ENCODE results near the gene CYP2U1.
A peak's percentile ranks its signal among the peaks of the same experiment; 100 is the strongest.

Gene CYP2U1

DNA sequence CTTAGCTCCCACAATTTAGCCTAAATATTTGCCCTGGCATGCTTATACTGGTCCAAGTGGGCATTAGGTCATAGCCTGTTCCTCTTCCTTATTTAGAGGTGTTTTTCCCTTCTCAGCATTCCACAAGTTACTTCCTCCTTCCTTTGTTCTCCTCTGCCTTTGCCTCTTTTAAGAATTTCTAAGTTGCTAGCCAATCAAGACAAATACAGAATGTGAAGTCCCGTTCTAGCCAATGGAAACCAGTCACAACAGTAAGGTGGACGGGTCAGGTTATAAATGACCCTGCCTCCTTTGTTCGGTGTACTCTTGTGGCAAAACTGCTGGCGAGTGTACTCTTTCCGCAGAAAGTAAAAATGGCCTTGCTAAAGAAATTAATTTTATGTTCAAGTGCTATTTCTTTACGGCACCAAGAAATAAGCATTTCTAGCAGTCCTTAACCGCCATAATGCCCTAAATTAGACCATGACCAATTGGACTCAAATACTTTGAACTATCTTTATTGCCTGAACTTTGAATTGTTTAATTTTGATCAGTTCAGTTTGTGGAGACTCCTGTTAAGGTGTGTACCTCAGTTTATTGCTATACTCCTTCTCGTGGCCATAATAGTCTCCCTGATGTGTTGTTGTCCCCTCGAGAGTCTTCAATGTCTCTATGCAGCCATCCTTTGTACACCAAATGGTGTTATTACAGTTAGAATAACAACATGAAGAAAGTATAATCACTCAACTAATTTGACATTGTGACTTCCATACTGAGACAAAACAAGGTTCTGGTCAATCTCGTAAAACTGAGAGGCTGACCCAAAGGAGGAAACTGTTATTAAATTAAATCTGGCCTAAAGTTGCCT lies 56.8 kb downstream of the CYP2U1 start:
- H3K79me2 ChIP-seq (ENCODE audit: insufficient read depth, low read length), result peaks cover 32% of the 10 kb centered on the region
- no peak overlapping the region for H3K27ac ChIP-seq (ENCODE audit: low read depth, low read length, poor library complexity, severe bottlenecking)
- no peak overlapping the region; the same call in 1 of the 2 replicates for H3K9ac ChIP-seq (ENCODE audit: low read length)
- peak overlapping the region; percentile 90 for H3K4me3 ChIP-seq (ENCODE audit: low read depth, low read length, poor library complexity, severe bottlenecking)
- no peaks in the 10 kb centered on the region for H3K27me3 ChIP-seq (ENCODE audit: insufficient read depth, low read length)
- H2AFZ ChIP-seq (ENCODE audit: low read length), result no peak overlapping the region
- no peaks in the 10 kb centered on the region for H4K20me1 ChIP-seq (ENCODE audit: insufficient read depth, low read length)
- no peaks in the 10 kb centered on the region for H3F3A ChIP-seq (ENCODE audit: insufficient read depth, low read length)
- peaks cover 1% of the 10 kb centered on the region; the same call in 1 of the 2 replicates for H3K36me3 ChIP-seq (ENCODE audit: insufficient read depth, low read length)
- peak overlapping the region; percentile 83 for H3K4me2 ChIP-seq (ENCODE audit: low read length)
- no peaks in the 10 kb centered on the region for H3K9me2 ChIP-seq (ENCODE audit: low read depth, low read length)
- TF ChIP-seq, protein P1, sequence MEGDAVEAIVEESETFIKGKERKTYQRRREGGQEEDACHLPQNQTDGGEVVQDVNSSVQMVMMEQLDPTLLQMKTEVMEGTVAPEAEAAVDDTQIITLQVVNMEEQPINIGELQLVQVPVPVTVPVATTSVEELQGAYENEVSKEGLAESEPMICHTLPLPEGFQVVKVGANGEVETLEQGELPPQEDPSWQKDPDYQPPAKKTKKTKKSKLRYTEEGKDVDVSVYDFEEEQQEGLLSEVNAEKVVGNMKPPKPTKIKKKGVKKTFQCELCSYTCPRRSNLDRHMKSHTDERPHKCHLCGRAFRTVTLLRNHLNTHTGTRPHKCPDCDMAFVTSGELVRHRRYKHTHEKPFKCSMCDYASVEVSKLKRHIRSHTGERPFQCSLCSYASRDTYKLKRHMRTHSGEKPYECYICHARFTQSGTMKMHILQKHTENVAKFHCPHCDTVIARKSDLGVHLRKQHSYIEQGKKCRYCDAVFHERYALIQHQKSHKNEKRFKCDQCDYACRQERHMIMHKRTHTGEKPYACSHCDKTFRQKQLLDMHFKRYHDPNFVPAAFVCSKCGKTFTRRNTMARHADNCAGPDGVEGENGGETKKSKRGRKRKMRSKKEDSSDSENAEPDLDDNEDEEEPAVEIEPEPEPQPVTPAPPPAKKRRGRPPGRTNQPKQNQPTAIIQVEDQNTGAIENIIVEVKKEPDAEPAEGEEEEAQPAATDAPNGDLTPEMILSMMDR (IDR thresholded peaks at IDR 0.05; ENCODE audit: low read length), result no peak
- no peak for TF ChIP-seq EZH2 (IDR thresholded peaks at IDR 0.05; ENCODE audit: borderline replicate concordance, low read length)
- no peaks in the 10 kb centered on the region for H3K9me3 ChIP-seq (ENCODE audit: low read length)
- H3K4me1 ChIP-seq (ENCODE audit: insufficient read depth, low read length, severe bottlenecking), result peaks cover 35% of the 10 kb centered on the region

DNA sequence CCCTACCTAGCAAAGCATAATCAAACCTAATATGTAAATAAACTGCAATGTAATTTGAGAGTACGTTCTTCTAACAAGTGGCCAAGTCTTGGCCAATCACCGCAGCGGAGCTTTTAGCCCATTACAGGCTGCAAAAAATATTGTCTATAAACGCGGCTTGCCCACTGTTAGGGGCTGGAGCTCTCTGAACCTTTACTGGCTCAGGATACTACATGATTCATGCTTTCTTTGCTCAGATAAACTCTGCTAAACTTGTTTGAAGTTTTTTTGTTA lies 57.4 kb downstream of the CYP2U1 start:
- TF ChIP-seq, protein P1 (IDR thresholded peaks at IDR 0.05; ENCODE audit: low read length), result no peak
- Histone ChIP-seq H3K4me1 (ENCODE audit: insufficient read depth, low read length, severe bottlenecking) (peaks cover 40% of the 10 kb centered on the region), H3K9me2 (ENCODE audit: low read depth, low read length) (no peaks in the 10 kb centered on the region), H3K79me2 (ENCODE audit: insufficient read depth, low read length) (peaks cover 38% of the 10 kb centered on the region), H3K9ac (ENCODE audit: low read length) (peak overlapping the region; percentile 91), H3K36me3 (ENCODE audit: insufficient read depth, low read length) (peaks cover 3% of the 10 kb centered on the region; the same call in 1 of the 2 replicates), H3K27me3 (ENCODE audit: insufficient read depth, low read length) (no peaks in the 10 kb centered on the region), H3K27ac (ENCODE audit: low read depth, low read length, poor library complexity, severe bottlenecking) (no peak overlapping the region), H2AFZ (ENCODE audit: low read length) (peak overlapping the region; percentile 56; the same call in 1 of the 2 replicates), H3K4me3 (ENCODE audit: low read depth, low read length, poor library complexity, severe bottlenecking) (peak overlapping the region; percentile 90), H3F3A (ENCODE audit: insufficient read depth, low read length) (no peaks in the 10 kb centered on the region), H3K4me2 (ENCODE audit: low read length) (peak overlapping the region; percentile 83), H3K9me3 (ENCODE audit: low read length) (no peaks in the 10 kb centered on the region), H4K20me1 (ENCODE audit: insufficient read depth, low read length) (no peaks in the 10 kb centered on the region)

DNA sequence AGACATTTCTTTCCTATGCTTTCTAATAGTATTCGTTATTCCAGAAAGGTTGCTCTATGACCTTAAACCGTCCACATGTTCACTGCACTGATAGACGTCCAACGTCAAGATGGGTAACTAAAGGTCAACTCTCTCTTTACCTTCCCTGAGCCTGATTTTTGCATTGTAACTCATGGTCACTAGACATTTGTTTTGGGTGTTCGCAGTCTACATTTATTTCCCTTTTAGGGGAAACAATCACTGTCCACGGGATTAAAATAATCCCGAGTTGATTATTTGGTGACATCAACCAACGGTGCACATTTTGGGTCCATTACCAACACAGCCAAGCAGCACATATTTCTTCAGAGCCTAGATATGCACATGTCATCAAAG lies 57.8 kb downstream of the CYP2U1 start:
- Histone ChIP-seq H3K4me1 (ENCODE audit: insufficient read depth, low read length, severe bottlenecking) (peaks cover 45% of the 10 kb centered on the region), H3K4me3 (ENCODE audit: low read depth, low read length, poor library complexity, severe bottlenecking) (peak overlapping the region; percentile 90), H3K27ac (ENCODE audit: low read depth, low read length, poor library complexity, severe bottlenecking) (peak overlapping the region; percentile 43), H3K9ac (ENCODE audit: low read length) (peak overlapping the region; percentile 91), H3F3A (ENCODE audit: insufficient read depth, low read length) (no peaks in the 10 kb centered on the region), H3K27me3 (ENCODE audit: insufficient read depth, low read length) (no peaks in the 10 kb centered on the region), H3K36me3 (ENCODE audit: insufficient read depth, low read length) (peaks cover 3% of the 10 kb centered on the region; the same call in 1 of the 2 replicates), H4K20me1 (ENCODE audit: insufficient read depth, low read length) (no peaks in the 10 kb centered on the region), H3K9me2 (ENCODE audit: low read depth, low read length) (no peaks in the 10 kb centered on the region), H2AFZ (ENCODE audit: low read length) (peak overlapping the region; percentile 56), H3K9me3 (ENCODE audit: low read length) (no peaks in the 10 kb centered on the region), H3K79me2 (ENCODE audit: insufficient read depth, low read length) (peaks cover 42% of the 10 kb centered on the region), H3K4me2 (ENCODE audit: low read length) (peak overlapping the region; percentile 83)
- TF ChIP-seq EZH2 (IDR thresholded peaks at IDR 0.05; ENCODE audit: borderline replicate concordance, low read length), result no peak
- TF ChIP-seq, protein P1 (IDR thresholded peaks at IDR 0.05; ENCODE audit: low read length), result no peak
